Ovary (tissue), 9 donors: Measurements from ENCODE around the gene OR2S2. TPM values are rescaled to one million over a fixed set of nuclear protein-coding genes. Genes with fewer than 3 reads are reported as not detected.

Experiments used
- DNase-seq, 5 donors: peaks; one replicate each; pipeline ENCODE4 v3.0.0-alpha.2; 2019 to 2020
- H3K27ac ChIP-seq, 2 donors: fragments of 200-600 bp; one replicate each; pipeline versions ENCODE4 v1.5.1 to v1.8.0; 2019 to 2022
- H3K27me3 ChIP-seq: fragments of 200-600 bp; one replicate; pipeline ENCODE4 v1.8.0; 2022
- H3K36me3 ChIP-seq: fragments of 200-600 bp; sonication (generic); one replicate; pipeline ENCODE4 v1.5.1; 2019
- H3K4me1 ChIP-seq: one replicate; pipeline ENCODE4 v1.8.1; 2013; ENCODE audit warnings: mild to moderate bottlenecking, moderate library complexity; ENCODE audit not compliant: insufficient read depth
- H3K4me3 ChIP-seq: fragments of 200-600 bp; sonication (generic); one replicate; pipeline ENCODE4 v1.5.1; 2017
- H3K9me3 ChIP-seq, 2 donors: fragments of 200-600 bp in 1 of 2; sonication (generic) in 1 of 2; one replicate each; pipeline versions ENCODE4 v1.5.1 to v1.8.1; 2013 to 2019; ENCODE audit warnings: mild to moderate bottlenecking in 1 of 2, moderate library complexity in 1 of 2
- CTCF ChIP-seq, 3 donors: fragments of 450-650 bp in 2 of 3; fragments of 200-600 bp in 1 of 3; IDR thresholded peaks; one replicate each; pipeline versions ENCODE4 v1.5.1 to v1.8.0; 2016 to 2022; ENCODE audit warnings: antibody characterized with exemption in 3 of 3, mild to moderate bottlenecking in 1 of 3
- EP300 ChIP-seq: sonication (generic); formaldehyde crosslinking; IDR thresholded peaks from one replicate; pipeline ENCODE4 v1.6.1; 2017; ENCODE audit warnings: antibody characterized with exemption
- POLR2A ChIP-seq: fragments of 450-650 bp; IDR thresholded peaks from one replicate; pipeline ENCODE4 v1.6.1; 2017; ENCODE audit warnings: antibody characterized with exemption, mild to moderate bottlenecking, moderate library complexity
- WGBS, 3 donors: extraction: QIAGEN DNeasy Blood & Tissue Kit in 1 of 3; methylation state at CpG; one replicate each; pipeline versions ENCODE4 v1.1.5 to v1.1.7; 2013 to 2017; 5-methylcytosine and 5-hydroxymethylcytosine counted together
- intact Hi-C, 4 donors: fragments of 100-400 bp; cut with DNase I; formaldehyde crosslinking; loops; one replicate each; pipeline versions ENCODE4 v1.11.0 to v1.15.1; 2022 to 2023
- polyA plus RNA-seq, 2 donors: library from polyadenylated mRNA; stranded (reverse); fragments of 200-250 nt in 1 of 2; fragments of 350-450 nt in 1 of 2; fragmentation: Illumina TruSeq in 1 of 2; extraction: RNeasy Lipid Tissue Mini Kit (QIAGEN cat#74804) in 1 of 2; gene quantifications; one replicate each; pipeline ENCODE4 v1.2.3, GENCODE V29; 2013 to 2014
- total RNA-seq, 7 donors: library from RNA; depleted of rRNA in 2 of 7; stranded (reverse); fragments of >200 nt in 2 of 7; fragmentation: NEBNext Ultra II Directional in 3 of 7; extraction: Animal tissue kit (Norgen Biotek cat#: 25700) in 3 of 7; gene quantifications; one replicate each; pipeline versions ENCODE4 v1.1.0 to v1.2.4, GENCODE V29; 2016 to 2023
- donor health status: DM: no; HTN: no; CAD: no; lungs with moderate emphysema.
- donor health status: DM: no; HTN: no; CAD: no.
- donor health status: Bipolar disorder and iron deficiency.
- donor health status: DM: yes; HTN: yes; CAD: no.
- donor health status: DM: no; HTN: no; CAD: no.
- donor health status: DM: yes; HTN: yes; CAD: no.

The OR2S2 gene
- total and polyA plus RNA-seq, 9 donors = not detected

DNA sequence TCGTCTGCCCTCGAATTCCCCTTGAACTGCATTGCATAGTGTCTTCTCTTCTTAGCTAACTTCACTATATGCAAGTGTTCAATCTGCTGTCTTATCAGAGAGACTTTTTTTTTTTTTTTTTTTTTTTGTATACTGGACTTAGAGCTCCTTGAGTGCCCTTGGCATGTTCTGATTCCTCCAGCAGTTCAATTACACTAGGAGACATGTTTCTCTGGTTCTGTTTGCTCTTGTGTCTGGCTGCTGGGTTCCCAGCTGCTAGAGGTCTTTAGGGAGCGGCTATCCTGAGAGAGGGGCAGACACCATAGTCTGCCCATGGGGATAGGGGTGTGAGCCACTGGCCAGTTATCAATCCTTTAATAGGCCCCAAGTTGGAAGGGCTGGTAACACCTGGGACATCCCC lies 13.1 kb downstream of the OR2S2 start:
- intact Hi-C loops = loop anchor here (5.0 to 10.0 kb wide), 4 partner anchors 38 to 153 kb away; partner anchors contain the start of genes HRCT1 (in 2 of the 4), NPR2 (in 2 of the 4) and SPAAR (in 2 of the 4)
- Histone ChIP-seq H3K27ac (no peak overlapping the region), H3K9me3 (no peaks in the 10 kb centered on the region)

GRCh38 chr9:35944173-35944572 lies 13.8 kb downstream of the OR2S2 start:
- H3K27ac ChIP-seq = no peak overlapping the region

More for the DNA sequence above, 13.1 kb downstream of the OR2S2 start:
- Histone ChIP-seq H3K36me3 (no peaks in the 10 kb centered on the region), H3K4me3 (no peak overlapping the region), H3K4me1 (peaks cover 3% of the 10 kb centered on the region), H3K27me3 (no peaks in the 10 kb centered on the region)
- 79 to 99% (median 94%) methylated on average over 3 of the region's 3 CpGs for WGBS, 3 donors
- no peak for TF ChIP-seq POLR2A
- no peak for TF ChIP-seq EP300
- TF ChIP-seq CTCF (IDR thresholded peaks at IDR 0.05) = no peak
- DNase-seq = no peak

DNA sequence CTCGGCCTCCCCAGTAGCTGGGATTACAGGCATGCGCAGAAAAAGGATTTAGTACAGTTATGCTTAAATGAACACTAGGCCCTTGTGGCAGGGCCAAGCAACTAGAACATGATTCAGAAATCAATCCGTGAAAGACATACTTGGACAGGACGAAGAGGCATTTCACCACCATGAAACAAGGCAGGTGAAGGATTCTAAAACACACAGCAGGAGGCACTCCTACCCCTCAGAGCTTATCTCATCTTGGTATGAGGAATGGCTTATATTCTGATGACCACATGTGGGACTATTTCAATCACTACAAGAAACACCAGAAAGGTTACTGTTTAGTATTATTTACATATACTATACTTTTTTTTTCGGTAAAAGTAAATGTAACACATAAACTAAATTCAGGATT lies 15.7 kb downstream of the OR2S2 start:
- Histone ChIP-seq H3K4me1 (peaks cover 3% of the 10 kb centered on the region), H3K36me3 (no peaks in the 10 kb centered on the region), H3K27me3 (no peaks in the 10 kb centered on the region), H3K27ac (no peak overlapping the region), H3K4me3 (no peak overlapping the region), H3K9me3 (no peaks in the 10 kb centered on the region)
- 79 to 87% (median 80%) methylated on average over 5 of the region's 5 CpGs for WGBS, 3 donors
- TF ChIP-seq POLR2A = no peak
- no peak for TF ChIP-seq CTCF (IDR thresholded peaks at IDR 0.05)
- TF ChIP-seq EP300 = no peak
- intact Hi-C loops = loop anchor here in 2 of 4 donors (2.0 to 10.0 kb wide), 3 partner anchors 35 to 147 kb away; partner anchors contain the start of genes HRCT1 (in 2 of the 2), NPR2 (in 1 of the 2) and SPAAR (in 1 of the 2)
- no peak for DNase-seq

More at GRCh38 chr9:35944173-35944572, 13.8 kb downstream of the OR2S2 start:
- Histone ChIP-seq H3K4me1 (peaks cover 3% of the 10 kb centered on the region), H3K36me3 (no peaks in the 10 kb centered on the region), H3K4me3 (no peak overlapping the region), H3K9me3 (no peaks in the 10 kb centered on the region), H3K27me3 (no peaks in the 10 kb centered on the region)
- intact Hi-C loops = loop anchor here in 2 of 4 donors (5.0 to 10.0 kb wide), 2 partner anchors 37 to 149 kb away; partner anchors contain the start of genes HRCT1 (in 1 of the 2), NPR2 (in 1 of the 2) and SPAAR (in 1 of the 2)
- no peak for DNase-seq
- TF ChIP-seq CTCF (IDR thresholded peaks at IDR 0.05) = no peak
- TF ChIP-seq POLR2A = no peak
- no peak for TF ChIP-seq EP300
- WGBS, 3 donors = 86 to 92% (median 91%) methylated on average over 3 of the region's 3 CpGs

- no peak overlapping the region for H3K27ac ChIP-seq
Measured at GRCh38 chr9:35940458-35941407, 17.2 kb downstream of the OR2S2 start.

More at GRCh38 chr9:35940458-35941407, 17.2 kb downstream of the OR2S2 start:
- DNase-seq = no peak
- TF ChIP-seq POLR2A (no peak), CTCF (IDR thresholded peaks at IDR 0.05) (no peak), EP300 (no peak)
- intact Hi-C loops = loop anchor here in 2 of 4 donors (5.0 to 10.0 kb wide), 2 partner anchors 33 to 146 kb away; partner anchors contain the start of genes HRCT1 (in 1 of the 2), NPR2 (in 1 of the 2) and SPAAR (in 1 of the 2)
- Histone ChIP-seq H3K36me3 (no peaks in the 10 kb centered on the region), H3K9me3 (no peaks in the 10 kb centered on the region), H3K27me3 (no peaks in the 10 kb centered on the region), H3K4me1 (peaks cover 3% of the 10 kb centered on the region), H3K4me3 (no peak overlapping the region)
- WGBS, 3 donors = 77 to 85% (median 78%) methylated on average over 7 of the region's 7 CpGs
